HuH-7.5 (cell line): ENCODE measurements around the gene UBE2QL1.
"Not testable (repeated sequence)": the region's sequence is repeated elsewhere in the genome, so short reads cannot be mapped to it uniquely, and the experiment has no call there.

ENCODE experiments used
- DNase-seq: peaks from one replicate; pipeline ENCODE4 v3.0.0; 2011; ENCODE audit warnings: low spot score

The UBE2QL1 gene

DNA sequence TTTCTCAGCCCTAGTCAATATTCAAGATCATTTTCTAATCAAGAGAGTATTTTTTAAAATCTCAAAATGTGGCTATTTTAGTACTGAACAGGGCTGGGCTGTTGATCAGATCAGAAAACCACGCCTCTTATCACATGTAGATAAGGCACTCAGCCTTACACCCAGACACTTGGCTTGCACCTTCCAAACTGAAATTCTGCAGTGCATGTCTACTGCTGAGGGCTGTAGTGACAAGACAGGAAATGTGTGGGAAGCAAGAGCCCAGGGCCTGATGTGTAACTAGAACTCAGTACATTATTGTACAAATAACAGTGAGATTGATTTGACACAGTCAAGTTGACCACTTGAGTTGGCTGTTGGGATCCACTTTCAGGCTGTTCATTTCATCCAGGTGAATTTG, 48.6 kb downstream of the UBE2QL1 start:
- DNase-seq: no peak

- DNase-seq: no peak
Measured at GRCh38 chr5:6498968-6499367, 50.3 kb downstream of the UBE2QL1 start.

GRCh38 chr5:6501701-6502100, 53.0 kb downstream of the UBE2QL1 start:
- no peak for DNase-seq

DNA sequence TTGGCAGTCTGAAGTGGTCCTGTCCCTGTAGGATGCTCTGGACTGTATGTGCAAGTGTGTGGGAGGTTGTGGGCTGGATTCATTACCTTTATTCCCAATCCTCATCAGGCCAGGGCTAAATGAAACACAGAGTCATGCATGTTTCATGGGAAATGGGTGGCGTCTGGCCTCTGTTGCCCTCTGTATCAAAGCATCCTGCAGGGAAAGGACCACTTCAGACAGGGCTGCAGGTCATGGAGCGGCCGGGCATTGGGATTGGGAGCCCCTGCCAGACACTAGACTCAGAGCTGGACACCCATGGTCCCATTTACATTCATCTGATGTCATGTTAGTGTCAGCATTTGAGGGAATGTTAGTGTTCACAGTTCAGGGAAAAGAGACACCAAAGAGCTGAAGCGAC, 53.8 kb downstream of the UBE2QL1 start:
- no peak for DNase-seq

DNA sequence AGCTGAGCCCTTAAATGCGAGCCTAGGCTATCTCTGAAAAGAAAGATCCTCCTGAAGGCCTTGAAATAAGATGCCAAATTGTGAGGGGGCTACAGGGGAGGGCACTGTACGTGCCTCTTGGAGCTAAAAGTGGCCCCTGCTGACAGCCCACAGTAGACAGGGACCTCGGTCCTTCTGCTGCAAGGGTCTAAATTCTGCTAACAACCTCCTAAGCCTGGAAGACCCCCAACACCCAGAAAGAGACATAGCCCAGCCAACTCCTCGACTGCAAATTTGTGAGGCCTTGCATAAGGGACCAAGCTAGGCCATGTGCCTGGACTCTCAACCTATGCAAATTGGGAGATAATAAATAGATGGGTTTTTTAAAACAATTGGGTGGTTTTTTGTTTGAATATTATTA, 54.7 kb downstream of the UBE2QL1 start:
- DNase-seq: no peak

DNA sequence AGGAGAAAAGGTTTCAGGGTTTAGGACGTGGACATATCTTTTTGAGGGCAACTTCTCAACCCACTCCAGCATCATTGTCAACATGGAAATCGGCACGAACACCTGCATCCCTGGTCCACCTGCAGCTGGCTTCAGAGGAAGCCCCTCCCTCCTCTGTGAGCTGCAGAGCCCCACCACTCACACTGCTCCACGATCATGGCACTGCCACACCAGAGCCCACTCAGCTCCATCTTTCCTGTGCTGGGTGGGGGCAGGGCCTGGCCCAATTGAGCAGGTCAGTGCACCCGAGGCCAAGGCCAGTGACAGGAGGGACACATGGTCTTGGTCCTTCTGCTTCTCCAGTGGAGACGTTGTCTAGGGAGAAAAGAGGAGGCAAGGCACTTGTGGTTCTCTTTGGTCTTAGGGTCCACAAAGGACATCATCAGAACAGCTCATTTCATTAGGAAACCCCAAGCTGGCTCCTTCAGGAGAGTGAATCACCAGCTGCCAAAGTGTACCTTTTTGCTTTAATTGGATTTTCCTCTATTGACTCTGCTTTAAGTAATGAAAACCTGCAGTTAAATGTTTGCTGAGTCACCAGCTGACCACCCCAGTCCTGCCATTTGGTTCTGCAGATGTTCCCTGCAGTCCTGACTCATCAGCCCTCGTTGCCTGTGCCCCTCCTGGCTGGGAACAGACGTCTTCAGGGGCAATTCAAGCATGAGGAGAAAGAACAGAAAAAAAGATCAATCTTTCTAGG, 56.2 kb downstream of the UBE2QL1 start:
- no peak for DNase-seq

DNA sequence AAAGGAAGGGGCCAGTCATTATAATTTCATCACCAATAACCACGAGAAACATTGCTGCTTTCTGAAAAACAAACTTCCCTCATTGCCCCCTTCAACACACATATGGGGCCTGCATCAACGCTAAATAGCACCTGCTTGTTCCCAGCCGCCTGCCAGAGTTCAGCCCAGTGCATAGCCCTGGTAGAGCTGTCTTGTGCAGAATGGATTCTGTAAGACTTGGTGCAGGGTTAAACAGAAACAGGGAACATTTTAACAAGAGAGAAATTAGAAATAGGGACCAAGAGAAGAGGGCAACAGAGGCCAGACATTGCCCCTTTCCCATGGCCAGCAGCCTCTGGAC, 56.7 kb downstream of the UBE2QL1 start:
- DNase-seq: no peak

GRCh38 chr5:6505783-6506557, 57.3 kb downstream of the UBE2QL1 start:
- no peak for DNase-seq

DNA sequence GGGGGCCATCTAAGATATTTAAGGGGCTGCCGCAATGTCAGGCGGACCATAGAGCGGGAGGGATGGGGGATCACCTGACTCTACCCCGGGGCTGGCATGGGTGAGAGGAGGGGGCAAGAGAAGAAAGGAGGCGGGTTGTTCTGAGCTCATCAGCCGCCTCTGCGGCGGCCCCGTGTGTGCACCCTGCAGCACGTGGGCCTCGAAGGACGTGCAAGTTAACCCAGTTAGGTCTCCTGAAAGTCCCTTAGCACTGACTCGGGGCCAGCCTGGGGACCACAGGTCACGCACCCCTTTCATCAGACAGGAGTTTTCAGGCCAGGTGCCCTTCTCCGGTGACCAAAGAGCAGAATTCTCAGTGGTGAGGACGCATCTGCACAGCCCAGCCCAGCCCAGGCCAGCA, 58.0 kb downstream of the UBE2QL1 start:
- no peak for DNase-seq

DNA sequence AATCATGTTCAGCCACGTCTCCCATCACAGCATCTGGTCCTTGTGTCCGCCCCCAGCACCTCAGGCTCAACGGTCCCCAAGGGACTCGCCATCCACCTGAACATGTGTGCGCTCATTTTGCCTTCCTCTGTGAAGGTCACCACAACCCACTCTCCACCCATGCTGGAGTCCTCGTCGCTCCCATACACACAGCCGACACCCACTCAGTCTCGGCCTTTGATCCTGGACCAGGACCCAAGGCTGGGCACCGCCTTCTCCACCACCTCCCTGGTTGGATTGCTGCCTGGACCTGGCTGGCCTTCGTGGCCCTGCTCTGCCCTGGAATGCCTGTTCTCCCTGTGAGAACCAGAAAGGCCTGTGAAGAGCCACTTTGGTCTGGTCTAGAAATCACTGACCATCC, 60.3 kb downstream of the UBE2QL1 start:
- DNase-seq: no peak

GRCh38 chr5:6510132-6510531, 61.5 kb downstream of the UBE2QL1 start:
- no peak for DNase-seq

- DNase-seq: no peak
Measured at GRCh38 chr5:6510973-6511372, 62.3 kb downstream of the UBE2QL1 start.

DNA sequence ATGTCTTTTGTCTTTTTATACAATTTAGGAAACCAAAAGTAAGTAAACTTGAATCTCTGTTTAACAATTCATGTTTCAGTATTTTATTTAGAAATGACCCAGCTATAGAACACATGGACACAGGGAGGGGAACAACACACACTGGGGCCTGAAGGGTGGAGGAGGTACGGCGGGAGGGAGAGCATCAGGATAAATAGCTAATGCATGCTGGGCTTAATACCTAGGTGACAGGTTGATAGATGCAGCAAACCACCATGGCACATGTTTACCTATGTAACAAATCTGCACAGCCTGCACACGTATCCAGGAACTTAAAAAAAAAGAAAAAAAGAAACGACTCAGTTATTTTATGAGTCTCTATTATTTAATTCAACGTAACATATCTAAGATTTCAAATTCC, 67.2 kb downstream of the UBE2QL1 start:
- DNase-seq: not testable (repeated sequence)

GRCh38 chr5:6516823-6517222, 68.2 kb downstream of the UBE2QL1 start:
- no peak for DNase-seq

GRCh38 chr5:6517510-6517909, 68.9 kb downstream of the UBE2QL1 start:
- DNase-seq: no peak

DNA sequence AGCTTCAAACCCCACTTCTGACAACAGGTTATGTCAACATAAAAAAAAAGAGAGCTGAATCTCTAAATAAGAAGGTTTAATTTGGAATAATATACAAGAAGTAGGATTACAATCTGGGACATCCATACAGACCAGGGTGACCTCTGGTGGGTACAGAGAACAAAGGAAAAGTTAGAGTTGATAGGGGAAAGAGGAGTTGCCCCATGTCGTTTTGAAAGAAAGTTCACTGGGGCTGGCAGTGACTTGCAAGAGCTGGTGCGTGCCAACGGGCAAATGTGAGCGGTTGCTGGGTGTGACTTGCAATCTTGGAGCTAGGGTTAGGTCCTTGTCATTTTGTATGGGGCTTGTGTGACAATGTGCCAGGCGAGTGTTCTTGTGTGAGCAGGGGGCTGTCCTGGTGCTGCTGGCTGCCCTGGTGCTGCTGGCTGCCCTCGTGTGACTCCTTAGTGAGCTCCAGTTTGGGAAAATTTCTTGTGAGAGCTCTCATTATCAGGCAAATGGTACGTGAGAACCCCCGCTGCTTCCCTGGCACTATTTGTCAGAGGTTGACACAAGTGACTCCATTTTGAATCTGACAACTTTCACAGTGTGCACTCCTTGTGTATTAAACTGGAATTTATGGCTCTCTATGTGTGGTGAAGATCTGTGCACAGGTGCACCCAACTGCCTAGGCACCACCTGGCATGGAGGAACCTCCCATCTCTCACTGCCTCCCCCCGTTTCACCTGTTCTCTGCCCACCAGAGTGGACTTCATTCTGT, 69.8 kb downstream of the UBE2QL1 start:
- DNase-seq: no peak

DNA sequence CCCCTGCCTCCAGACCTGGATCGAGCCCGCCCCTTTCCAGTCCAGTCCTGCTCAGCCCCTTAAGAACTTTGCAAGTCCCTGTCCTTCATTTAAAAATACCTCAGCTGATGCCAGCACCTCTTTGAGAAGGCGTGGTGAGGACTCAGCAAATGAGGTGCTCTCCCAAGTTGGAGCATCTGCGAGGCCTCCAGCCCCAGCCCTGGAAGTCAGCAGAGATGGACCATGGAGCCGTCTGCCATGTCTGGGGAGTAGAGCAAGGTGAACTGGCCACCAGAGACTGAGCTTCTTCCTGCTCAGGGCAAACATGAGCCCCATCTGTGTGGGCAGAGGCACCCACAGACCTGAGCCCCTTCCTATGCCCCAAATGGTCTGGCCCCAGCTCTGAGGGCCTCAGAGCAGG, 71.5 kb downstream of the UBE2QL1 start:
- no peak for DNase-seq

- DNase-seq: no peak
Measured at GRCh38 chr5:6522331-6522730, 73.7 kb downstream of the UBE2QL1 start.

DNA sequence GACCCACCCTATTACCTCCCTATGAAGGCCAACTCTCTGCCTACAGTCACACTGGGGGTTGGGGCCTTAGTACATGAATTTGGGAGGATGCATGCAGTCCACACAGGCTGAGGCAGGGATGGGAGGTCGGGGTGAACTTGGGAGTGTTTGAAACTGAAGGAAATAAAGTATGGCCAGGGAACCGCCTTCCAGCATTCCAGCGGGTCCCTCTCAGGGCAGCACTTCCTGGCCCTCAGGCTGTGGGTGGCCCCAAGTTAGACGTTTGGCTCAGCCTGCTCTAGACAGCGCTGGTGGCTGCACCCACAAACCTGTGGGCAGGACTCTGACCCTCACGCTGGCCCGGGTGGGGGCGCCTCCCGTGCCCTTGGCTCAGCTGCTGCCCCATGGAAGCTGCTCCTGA, 74.3 kb downstream of the UBE2QL1 start:
- DNase-seq: no peak

DNA sequence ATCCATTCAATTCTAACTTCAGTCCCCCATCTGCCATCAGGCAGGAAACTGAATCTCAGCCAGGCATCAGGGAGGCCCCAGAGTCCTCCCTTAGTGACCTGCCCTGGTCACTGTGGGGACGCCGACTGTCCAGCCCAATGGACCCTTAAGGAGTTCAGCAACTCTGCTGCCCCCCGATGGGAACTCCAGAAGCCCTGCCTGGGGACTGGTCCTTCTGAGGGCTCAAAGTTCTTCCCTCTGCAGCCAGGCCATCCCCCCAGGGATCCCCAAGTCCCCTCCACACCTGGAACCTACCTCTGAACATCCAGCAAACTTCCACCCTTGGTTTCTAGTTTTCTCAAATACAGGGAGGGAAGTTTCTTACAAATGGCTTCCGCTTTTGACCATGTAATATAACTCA, 76.8 kb downstream of the UBE2QL1 start:
- DNase-seq: no peak

DNA sequence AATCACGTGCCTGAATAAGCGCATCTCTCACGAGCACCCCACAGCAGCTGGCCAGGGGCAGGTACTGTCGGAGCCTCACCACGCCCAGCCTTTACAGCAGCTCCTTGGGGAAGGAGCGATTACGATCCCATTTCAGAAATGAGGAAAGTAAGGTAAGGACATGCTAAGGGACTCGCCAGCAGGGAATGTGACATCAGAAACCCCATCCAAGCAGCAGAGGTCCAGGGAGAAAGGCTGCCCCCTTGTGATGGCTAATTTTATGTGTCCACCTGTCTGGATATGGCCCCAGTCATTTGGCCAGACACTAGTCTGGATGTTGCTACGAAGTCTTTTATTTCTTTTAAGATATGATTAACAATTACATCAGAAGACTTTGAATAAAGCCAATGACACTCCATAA, 77.3 kb downstream of the UBE2QL1 start:
- peak; percentile 37 for DNase-seq

DNA sequence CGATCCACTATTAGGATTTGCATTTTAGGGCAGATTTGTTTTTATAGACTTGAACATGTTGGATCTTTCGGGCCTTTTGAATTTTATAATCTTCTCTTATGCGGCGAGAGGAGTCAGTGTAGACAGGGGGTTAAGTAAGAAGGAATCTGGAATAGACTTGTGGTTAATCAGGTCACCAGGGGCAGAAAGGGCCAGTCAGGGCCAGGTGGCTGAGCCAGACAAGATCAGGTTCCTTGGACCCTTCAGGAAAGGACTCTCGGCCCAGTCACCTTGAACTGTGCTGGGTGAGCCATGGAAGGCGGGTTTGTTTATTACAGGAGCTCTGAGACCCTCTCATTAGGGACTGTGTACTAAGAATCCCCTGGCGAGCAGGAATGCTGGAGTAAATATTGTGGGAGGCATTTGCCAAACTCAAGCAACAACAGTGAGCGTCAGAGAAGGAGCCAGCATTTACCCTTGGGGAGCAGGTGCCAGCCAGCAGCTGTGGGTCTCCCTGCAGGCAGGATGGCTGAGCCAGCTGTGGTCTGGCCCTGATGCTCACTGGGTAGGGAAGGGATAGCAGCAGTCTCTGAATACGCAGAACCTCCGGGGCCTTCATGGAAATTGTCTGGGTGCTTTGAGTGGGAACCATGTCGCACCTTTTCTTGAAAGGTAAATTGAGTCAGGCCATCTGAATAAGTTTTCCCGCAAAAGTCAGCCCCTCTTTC, 79.2 kb downstream of the UBE2QL1 start:
- DNase-seq: no peak
